Epithelial cell of proximal tubule (primary cell): ENCODE data around the gene ST7L. TPM values are rescaled to one million over a fixed set of nuclear protein-coding genes. Genes with fewer than 3 reads are reported as not detected.
"Not testable (repeated sequence)": the region's sequence is repeated elsewhere in the genome, so short reads cannot be mapped to it uniquely, and the experiment has no call there.

Experiments
- DNase-seq: peaks from one replicate; pipeline ENCODE4 v3.0.0-alpha.2; 2011; ENCODE audit warnings: low read depth
- H3K4me3 ChIP-seq: 2 replicates; pipeline ENCODE4 v1.5.1; 2011; ENCODE audit warnings: low read depth, mild to moderate bottlenecking, low read length
- total RNA-seq: library from RNA; depleted of rRNA; stranded (reverse); fragments of >200 nt; gene quantifications from 2 replicates; pipeline ENCODE4 v1.2.3, GENCODE V29; 2015
- TF ChIP-seq, protein P1 (sequence below): conservative IDR thresholded peaks from 2 replicates; pipeline ENCODE4 v1.5.1; 2012; ENCODE audit warnings: low read depth, mild to moderate bottlenecking, low read length

Gene ST7L, protein sequence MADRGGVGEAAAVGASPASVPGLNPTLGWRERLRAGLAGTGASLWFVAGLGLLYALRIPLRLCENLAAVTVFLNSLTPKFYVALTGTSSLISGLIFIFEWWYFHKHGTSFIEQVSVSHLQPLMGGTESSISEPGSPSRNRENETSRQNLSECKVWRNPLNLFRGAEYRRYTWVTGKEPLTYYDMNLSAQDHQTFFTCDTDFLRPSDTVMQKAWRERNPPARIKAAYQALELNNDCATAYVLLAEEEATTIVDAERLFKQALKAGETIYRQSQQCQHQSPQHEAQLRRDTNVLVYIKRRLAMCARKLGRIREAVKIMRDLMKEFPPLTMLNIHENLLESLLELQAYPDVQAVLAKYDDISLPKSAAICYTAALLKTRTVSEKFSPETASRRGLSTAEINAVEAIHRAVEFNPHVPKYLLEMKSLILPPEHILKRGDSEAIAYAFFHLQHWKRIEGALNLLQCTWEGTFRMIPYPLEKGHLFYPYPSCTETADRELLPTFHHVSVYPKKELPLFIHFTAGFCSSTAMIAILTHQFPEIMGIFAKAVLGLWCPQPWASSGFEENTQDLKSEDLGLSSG
- total RNA-seq = 7.4 and 16.7 TPM in 2 replicates

DNA sequence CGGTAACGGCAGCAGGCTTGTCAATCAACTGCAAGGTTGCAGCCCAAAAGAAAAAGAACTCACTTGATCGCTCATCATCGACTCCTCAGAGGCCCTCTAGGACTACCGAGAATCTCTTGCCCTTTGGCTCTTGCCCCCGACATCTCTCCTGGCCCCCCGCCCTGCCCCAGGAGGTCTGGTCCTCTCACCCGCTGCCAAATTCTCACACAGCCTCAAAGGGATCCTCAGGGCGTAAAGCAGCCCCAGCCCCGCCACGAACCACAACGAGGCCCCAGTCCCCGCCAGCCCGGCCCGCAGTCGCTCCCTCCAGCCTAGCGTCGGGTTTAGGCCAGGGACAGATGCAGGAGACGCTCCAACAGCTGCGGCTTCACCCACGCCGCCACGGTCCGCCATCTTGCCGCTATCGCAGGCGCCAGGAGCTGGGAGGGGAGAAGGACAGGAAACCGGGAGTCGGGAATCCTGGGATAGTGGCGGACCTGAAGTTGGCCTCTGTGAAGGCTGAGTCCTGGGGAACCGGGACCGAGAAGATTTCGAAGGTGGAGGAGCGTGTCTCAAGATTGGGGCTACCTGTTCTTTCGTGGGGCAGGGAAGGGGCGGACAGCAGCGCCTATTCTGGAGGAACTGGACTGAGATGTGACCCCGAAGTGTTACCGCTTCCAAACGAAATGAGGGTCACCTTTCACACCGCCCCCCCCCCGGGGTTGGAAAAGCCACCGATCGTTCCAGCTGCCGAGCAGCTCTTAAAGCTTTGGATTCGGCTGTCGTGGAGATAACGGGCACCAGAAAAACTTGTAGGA is at the start of gene ST7L:
TSS of gene ST7L (minus strand) at position 421 of the 797 bp plus-strand sequence. CDS start at position 393, 28 bp downstream.
- no peak for DNase-seq
- peak within 1 kb of the TSS; percentile 100 for H3K4me3 ChIP-seq
- TF ChIP-seq, protein P1, sequence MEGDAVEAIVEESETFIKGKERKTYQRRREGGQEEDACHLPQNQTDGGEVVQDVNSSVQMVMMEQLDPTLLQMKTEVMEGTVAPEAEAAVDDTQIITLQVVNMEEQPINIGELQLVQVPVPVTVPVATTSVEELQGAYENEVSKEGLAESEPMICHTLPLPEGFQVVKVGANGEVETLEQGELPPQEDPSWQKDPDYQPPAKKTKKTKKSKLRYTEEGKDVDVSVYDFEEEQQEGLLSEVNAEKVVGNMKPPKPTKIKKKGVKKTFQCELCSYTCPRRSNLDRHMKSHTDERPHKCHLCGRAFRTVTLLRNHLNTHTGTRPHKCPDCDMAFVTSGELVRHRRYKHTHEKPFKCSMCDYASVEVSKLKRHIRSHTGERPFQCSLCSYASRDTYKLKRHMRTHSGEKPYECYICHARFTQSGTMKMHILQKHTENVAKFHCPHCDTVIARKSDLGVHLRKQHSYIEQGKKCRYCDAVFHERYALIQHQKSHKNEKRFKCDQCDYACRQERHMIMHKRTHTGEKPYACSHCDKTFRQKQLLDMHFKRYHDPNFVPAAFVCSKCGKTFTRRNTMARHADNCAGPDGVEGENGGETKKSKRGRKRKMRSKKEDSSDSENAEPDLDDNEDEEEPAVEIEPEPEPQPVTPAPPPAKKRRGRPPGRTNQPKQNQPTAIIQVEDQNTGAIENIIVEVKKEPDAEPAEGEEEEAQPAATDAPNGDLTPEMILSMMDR = no peak

DNA sequence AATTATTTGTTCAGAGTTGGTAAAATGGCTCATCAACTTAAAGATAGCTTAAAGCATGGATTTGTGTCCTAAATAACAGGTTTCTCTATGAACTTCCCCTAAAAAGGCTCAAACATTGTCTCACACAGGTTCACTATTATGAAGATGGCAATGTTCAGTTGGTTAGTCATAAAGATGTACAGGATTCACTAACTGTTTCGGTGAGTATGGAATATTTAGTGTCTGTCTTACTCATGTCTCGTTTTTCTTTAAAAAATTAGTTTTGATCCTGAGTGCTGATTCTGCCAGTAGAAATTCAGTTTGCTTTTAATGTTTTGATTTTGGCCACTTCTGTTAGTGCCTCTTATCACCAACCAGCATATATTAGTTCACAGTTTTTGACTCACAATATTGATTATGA is 48.0 kb upstream of the ST7L start:
- DNase-seq = no peak
- no peak overlapping the region for H3K4me3 ChIP-seq
- TF ChIP-seq, protein P1 = no peak

DNA sequence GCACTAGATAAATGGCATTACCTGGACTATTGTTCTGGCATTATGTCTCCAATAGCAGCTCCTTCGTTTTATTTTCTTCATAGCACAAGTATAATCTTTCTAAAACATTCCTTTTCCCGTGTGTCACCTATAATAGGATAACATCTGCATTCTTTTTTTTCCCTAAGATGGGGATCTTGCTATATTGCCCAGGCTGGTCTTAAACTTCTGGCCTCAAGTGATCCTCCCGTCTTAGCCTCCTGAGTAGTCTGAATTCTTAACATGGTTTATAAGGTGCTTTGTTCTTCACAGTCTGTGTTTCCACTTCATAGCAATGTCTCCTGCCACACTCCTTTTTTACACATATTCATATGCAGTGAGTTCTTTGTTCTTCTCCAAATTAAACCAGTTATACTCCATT is 46.9 kb upstream of the ST7L start:
- no peak for DNase-seq
- TF ChIP-seq, protein P1 = no peak
- H3K4me3 ChIP-seq = no peak overlapping the region

DNA sequence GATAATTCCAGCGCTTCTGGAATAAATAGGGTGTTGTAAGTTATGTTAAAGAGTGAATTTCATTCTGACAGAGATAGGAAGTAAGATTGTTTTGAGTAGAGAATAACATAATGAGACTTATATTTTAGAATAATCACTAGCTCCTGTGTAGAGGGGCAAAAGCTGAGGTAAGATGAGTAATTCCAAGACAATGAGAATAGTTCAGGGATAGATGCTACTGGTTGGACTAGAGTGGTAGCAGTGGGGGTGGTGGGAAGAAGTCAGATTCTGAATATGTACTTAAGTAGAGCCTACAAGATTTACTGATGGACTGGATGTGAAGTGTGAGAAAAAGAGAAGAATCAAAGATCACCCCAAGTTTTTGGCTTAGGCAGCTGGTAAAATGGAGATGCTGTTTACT is 32.3 kb upstream of the ST7L start:
- TF ChIP-seq, protein P1 = no peak
- DNase-seq = no peak
- no peak overlapping the region for H3K4me3 ChIP-seq

DNA sequence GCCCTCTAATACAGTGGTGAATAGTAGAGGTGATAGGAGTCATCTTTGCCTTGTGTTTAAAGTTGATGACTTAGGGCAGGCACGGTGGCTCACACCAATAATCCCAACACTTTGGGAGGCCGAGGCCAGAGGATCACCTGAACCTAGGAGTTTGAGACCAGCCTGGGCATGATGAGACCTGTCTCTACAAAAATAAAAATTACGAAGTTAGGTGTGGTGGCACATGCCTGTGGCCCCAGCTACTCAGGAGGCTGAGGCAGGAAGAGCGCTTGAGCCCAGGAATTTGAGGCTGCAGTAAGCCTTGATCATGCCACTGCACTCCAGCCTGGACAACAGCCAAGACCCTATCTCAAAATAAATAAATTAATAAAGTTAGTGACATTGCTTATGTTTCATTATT is 27.3 kb upstream of the ST7L start:
- DNase-seq = no peak
- H3K4me3 ChIP-seq = no peak overlapping the region
- TF ChIP-seq, protein P1 = no peak

DNA sequence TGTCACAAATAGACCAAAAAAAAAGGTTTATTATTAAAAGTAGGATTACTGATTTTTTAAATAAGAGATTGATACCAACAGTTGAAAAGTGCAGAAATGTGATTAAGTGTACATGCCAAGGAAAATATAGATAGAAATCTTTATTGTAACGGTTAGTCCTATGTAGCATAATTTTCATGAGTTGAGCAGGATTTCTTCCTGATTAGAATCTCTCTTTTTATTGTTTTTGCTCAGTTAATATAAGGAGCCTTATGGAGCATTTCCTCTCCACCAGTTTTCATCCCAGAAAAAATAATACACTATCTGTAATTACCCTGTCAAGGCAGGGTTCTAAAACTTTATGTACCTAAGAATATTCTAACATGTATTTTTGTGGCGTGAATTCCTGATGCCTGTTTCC is 24.1 kb upstream of the ST7L start:
- H3K4me3 ChIP-seq = no peak overlapping the region
- TF ChIP-seq, protein P1 = no peak
- DNase-seq = no peak

DNA sequence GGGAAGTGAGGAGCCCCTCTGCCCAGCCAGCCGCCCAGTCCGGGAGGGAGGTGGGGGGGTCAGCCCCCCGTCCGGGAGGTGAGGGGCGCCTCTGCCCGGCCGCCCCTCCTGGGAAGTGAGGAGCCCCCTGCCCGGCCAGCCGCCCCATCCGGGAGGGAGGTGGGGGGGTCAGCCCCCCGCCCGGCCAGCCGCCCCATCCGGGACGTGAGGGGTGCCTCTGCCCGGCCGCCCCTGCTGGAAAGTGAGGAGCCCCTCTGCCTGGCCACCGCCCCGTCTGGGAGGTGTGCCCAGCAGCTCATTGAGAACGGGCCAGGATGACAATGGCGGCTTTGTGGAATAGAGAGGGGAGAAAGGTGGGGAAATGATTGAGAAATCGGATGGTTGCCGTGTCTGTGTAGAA is 21.5 kb upstream of the ST7L start:
- DNase-seq, H3K4me3 ChIP-seq: not testable (repeated sequence)
